Measurements from ENCODE around the gene GSDMA.
A peak's percentile ranks its signal among the peaks of the same experiment; 100 is the strongest.

The GSDMA gene

DNA sequence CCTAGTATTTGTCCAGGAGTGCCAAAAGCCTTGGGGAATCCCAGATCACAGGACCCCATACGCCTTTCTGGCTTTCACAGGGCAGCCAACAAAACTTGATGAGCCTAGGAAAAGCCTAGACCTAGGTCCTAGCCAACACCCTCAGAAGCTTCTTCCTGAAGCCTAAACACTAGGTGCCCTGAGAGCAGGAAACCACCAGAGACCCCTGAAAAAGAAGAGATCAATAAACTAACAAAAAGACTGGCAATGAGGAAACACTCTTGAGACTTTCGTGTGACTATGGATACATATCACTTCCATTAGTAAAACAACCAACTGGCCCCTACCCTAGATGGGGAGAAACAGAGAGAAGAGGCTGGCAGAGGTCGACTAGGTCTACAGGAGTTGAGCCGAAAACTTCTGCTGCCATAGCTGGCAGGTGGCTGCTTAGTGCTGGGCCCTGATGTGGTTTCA is 36.6 kb upstream of the GSDMA start:
- in situ Hi-C loops (cut with MboI; ENCODE audit: low pct_unique_long_range_greater_than_20kb, low sequenced_read_pairs, unreplicated experiment): no loop called here
- TF ChIP-seq, protein P1, sequence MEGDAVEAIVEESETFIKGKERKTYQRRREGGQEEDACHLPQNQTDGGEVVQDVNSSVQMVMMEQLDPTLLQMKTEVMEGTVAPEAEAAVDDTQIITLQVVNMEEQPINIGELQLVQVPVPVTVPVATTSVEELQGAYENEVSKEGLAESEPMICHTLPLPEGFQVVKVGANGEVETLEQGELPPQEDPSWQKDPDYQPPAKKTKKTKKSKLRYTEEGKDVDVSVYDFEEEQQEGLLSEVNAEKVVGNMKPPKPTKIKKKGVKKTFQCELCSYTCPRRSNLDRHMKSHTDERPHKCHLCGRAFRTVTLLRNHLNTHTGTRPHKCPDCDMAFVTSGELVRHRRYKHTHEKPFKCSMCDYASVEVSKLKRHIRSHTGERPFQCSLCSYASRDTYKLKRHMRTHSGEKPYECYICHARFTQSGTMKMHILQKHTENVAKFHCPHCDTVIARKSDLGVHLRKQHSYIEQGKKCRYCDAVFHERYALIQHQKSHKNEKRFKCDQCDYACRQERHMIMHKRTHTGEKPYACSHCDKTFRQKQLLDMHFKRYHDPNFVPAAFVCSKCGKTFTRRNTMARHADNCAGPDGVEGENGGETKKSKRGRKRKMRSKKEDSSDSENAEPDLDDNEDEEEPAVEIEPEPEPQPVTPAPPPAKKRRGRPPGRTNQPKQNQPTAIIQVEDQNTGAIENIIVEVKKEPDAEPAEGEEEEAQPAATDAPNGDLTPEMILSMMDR (IDR thresholded peaks at IDR 0.05; ENCODE audit: extremely low read depth, insufficient read depth, missing control alignments): no peak
- no peak for DNase-seq (ENCODE audit: low spot score)

DNA sequence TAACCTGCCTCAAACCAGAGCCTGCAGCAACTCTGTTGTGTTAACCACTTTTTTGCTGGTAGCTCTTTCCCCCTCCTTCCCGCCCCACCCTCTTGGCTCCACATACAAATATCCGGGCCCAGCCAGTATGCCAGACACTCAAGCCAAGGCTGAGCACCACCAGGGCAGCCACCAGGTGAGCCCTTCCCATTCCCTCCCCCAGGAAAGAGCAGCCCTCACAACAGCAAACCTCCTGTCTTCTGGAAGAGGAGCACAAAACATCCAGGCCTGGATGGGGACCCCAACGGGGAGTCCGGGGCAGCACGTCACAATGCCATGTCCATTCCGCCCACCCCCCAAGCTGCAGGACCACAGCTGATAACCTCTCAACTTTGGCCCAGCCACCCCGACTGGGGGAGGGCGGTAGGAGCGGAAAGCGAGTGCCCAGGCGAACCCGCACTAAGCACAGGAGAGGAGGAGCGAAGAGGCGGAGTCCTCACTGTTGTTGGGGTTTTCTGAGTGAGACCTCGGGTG is 36.2 kb upstream of the GSDMA start:
- in situ Hi-C loops (cut with MboI; ENCODE audit: low pct_unique_long_range_greater_than_20kb, low sequenced_read_pairs, unreplicated experiment): no loop called here
- DNase-seq (ENCODE audit: low spot score): peak; percentile 58
- TF ChIP-seq, protein P1 (IDR thresholded peaks at IDR 0.05; ENCODE audit: extremely low read depth, insufficient read depth, missing control alignments): no peak

DNA sequence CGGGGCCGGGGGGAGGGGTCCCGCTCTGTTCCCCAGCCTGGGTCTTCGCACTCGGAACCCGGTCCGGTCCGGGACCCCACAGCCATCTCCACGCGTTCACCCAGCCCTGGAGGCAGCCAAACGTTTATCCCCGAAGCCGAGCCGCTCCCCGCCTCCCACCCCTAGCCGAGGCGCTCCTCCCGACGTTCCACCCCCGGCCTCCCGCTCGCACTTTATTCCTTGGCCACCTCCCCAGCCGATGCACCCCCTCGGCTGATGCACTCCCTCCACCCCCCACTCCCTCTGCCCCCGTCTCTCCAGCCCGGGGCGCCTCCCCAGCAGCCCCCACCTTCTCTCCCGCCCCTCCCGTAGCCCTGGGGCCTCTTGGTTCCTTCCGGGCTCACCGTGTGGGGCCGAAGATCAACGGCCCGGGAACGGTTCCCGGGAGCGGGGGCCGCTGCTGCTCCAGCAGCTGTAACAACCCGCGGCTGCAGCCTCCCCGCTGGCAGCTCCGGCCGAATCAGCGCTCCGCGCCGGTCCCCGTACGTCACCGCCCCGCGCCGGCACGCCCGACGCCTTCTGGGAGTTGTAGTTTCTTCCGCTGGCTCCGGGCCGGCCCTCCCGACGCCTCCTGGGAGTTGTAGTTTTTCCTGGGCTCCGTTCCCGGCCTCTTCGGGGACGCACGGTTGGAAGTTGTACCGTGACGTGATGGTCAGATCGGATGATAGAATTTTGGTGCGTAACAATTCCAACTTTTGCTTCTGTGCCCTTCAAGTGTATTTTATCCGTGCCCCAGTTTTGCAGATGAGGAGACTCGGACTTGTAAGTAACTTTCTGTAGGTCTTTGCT is 35.5 kb upstream of the GSDMA start, which contains the start of the genes LRRC3C and ORMDL3:
Gene LRRC3C (plus strand): TSS at position 632 of the 828 bp plus-strand sequence. CDS start 13,792 bp downstream, outside the sequence.
Gene ORMDL3 (minus strand): TSS at position 501 of the 828 bp plus-strand sequence. CDS start 3,398 bp downstream, outside the sequence.
- peak; percentile 92 for DNase-seq (ENCODE audit: low spot score)
- TF ChIP-seq, protein P1 (IDR thresholded peaks at IDR 0.05; ENCODE audit: extremely low read depth, insufficient read depth, missing control alignments): no peak
- in situ Hi-C loops (cut with MboI; ENCODE audit: low pct_unique_long_range_greater_than_20kb, low sequenced_read_pairs, unreplicated experiment): no loop called here

DNA sequence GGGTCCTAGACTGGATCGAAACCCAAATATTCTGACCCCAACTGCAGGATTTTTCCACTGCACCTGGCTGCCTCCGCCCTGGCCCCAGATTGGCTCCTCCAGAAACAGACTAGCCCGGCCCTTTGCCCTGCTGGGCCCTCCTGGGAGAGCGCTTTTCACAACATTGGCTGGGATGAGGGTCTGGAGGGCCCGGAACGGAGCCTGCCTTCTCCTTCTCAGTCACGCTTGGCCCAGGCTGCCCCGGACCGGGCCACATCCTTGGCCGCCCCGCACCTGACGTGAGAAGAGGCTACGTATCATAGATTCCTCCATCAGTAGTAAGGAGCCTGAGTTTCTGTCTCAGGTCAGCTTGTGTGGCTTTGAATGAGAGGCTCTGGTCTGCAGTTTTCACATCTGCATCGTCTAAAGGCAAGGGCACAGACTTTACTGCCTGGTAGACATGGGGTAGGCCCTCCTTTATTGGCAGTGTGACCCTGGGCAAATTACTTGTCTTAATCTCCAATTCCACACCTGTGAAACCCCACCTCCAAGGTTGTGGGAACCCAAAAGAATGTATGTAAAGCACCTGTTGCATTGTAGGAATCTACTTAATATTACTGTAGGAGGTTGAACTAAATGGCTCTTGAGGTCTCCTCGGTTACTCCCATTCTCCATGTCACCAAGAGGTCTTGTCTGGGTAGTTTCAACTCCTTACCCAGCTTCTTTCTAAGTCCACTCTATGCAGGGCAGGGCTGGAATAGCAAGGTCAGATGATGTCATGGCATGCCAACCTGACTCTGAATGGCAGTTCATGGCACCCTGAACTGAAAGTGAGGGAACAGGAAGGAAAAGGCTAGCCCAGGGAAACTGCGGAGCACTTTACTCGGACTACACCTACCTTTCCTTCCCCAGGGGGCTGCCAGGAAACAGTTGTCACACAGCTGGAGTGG is 34.6 kb upstream of the GSDMA start:
- TF ChIP-seq, protein P1 (IDR thresholded peaks at IDR 0.05; ENCODE audit: extremely low read depth, insufficient read depth, missing control alignments): no peak
- in situ Hi-C loops (cut with MboI; ENCODE audit: low pct_unique_long_range_greater_than_20kb, low sequenced_read_pairs, unreplicated experiment): no loop called here
- no peak for DNase-seq (ENCODE audit: low spot score)

DNA sequence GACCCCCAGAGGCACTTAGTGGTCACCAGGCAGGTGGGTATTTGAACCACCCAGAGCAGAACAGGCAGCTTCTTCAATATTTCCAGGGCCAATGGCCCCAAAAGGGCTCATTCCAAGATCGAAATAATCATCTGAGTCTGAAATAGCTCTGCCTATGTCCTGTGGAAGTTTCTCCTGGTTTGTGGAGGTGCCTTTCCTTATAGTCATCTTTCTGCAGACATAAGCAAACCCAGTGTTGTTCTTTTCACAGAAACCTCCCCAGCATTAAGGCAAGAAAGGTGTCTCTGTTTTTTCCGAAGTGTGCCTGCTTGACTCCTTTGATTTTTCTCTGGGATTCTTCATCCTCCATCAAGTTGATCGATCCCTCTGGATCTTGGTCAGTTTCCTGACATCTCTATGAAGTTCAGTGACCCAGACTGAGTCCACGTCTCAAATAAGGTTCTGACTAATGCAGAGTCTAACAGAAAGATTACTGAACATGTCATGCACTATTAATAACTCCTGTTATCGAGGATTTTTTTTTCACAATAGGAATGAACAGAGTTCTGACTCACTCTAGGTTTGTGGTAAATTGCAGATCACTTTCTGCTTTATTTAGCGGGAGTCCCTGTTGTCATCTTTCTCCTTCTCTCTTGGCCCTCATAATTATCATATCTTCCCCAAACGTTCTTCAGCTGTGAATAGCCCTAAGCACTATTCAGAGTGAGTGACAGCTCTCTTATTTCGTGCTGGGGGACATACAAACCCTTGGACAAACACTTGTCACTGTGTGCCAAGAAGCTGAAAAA is 33.8 kb upstream of the GSDMA start:
- DNase-seq (ENCODE audit: low spot score): peak; percentile 66
- TF ChIP-seq, protein P1 (IDR thresholded peaks at IDR 0.05; ENCODE audit: extremely low read depth, insufficient read depth, missing control alignments): no peak
- in situ Hi-C loops (cut with MboI; ENCODE audit: low pct_unique_long_range_greater_than_20kb, low sequenced_read_pairs, unreplicated experiment): no loop called here
